GM12878 (cell line): ENCODE measurements around the gene ADAMTSL4.
A peak's percentile ranks its signal among the peaks of the same experiment; 100 is the strongest.

Source experiments
- REST ChIP-seq: IDR thresholded peaks from 2 replicates; pipeline ENCODE4 v1.6.1; 2012; ENCODE audit warnings: mild to moderate bottlenecking, low read depth, low read length
- SIN3A ChIP-seq: IDR thresholded peaks from 2 replicates; pipeline ENCODE4 v1.6.1; 2012; ENCODE audit warnings: low read depth, low read length, improper control_type of control experiment

- TF ChIP-seq REST (no peak), SIN3A (peak; percentile 58; the same call in 1 of the 2 replicates)
Measured at GRCh38 chr1:150578272-150579109, 29.3 kb downstream of the ADAMTSL4 start.
